SK-N-SH (cell line): ENCODE data around the gene GLCE. TPM values are rescaled to one million over a fixed set of nuclear protein-coding genes. Genes with fewer than 3 reads are reported as not detected.

Experiments used
- CTCF ChIA-PET: fragments of 300-600, 350-600 bp; formaldehyde crosslinking; extraction: SDS; loops from one replicate; lab custom pipeline; 2021; lab: Yijun Ruan, JAX
- POLR2A ChIA-PET: fragments of 350-600 bp; sonication (Branson Sonifier 250); formaldehyde crosslinking; extraction: SDS; loops from one replicate; lab custom pipeline; 2020; ENCODE audit warnings: antibody characterized with exemption, inconsistent platforms; lab: Yijun Ruan, JAX
- DNase-seq: peaks from one replicate; pipeline ENCODE4 v3.0.0; 2012
- H2AFZ ChIP-seq: fragments of 200-600 bp; sonication (generic); 2 replicates; pipeline ENCODE4 v1.8.1; 2016; ENCODE audit warnings: antibody characterized with exemption, mild to moderate bottlenecking, low read depth
- H3F3A ChIP-seq: fragments of 200-600 bp; sonication (generic); replicated peaks from 2 replicates; pipeline ENCODE3; 2016; ENCODE audit warnings: antibody characterized with exemption, mild to moderate bottlenecking; ENCODE audit not compliant: insufficient read depth
- H3K27ac ChIP-seq, 2 experiments: fragments of 200-500 bp in 1 of 2; fragments of 200-600 bp in 1 of 2; sonication (Bioruptor generic) in 1 of 2; sonication (generic), shearing (Covaris generic) in 1 of 2; 2 replicates each; pipeline versions ENCODE4 v1.5.1 to v1.6.1; 2014 to 2016; ENCODE audit warnings: low read depth in 2 of 2, inconsistent platforms in 1 of 2, low read length in 1 of 2, mild to moderate bottlenecking in 1 of 2, mixed read lengths in 1 of 2
- H3K27me3 ChIP-seq: fragments of 200-600 bp; sonication (generic), shearing (Covaris generic); 2 replicates; pipeline ENCODE4 v1.6.1; 2016; ENCODE audit warnings: mixed run types; ENCODE audit not compliant: insufficient read depth
- H3K36me3 ChIP-seq, 2 experiments: fragments of 200-500 bp in 1 of 2; fragments of 200-600 bp in 1 of 2; sonication (Bioruptor generic) in 1 of 2; sonication (generic) in 1 of 2; replicated peaks in 1 of 2; 2 replicates each; pipeline versions ENCODE3 to v1.5.1; 2014 to 2016; ENCODE audit warnings: low read length in 1 of 2, mild to moderate bottlenecking in 1 of 2; ENCODE audit not compliant: insufficient read depth in 2 of 2, control insufficient read depth in 1 of 2
- H3K4me1 ChIP-seq, 2 experiments: fragments of 200-500 bp in 1 of 2; fragments of 200-600 bp in 1 of 2; sonication (Bioruptor generic) in 1 of 2; sonication (generic), shearing (Covaris generic) in 1 of 2; 2 replicates each; pipeline versions ENCODE4 v1.5.1 to v1.6.1; 2014 to 2016; ENCODE audit warnings: low read depth in 1 of 2, low read length in 1 of 2, mixed run types in 1 of 2; ENCODE audit not compliant: insufficient read depth in 2 of 2, control insufficient read depth in 1 of 2
- H3K4me2 ChIP-seq: fragments of 200-600 bp; sonication (generic), shearing (Covaris generic); 2 replicates; pipeline ENCODE4 v1.6.1; 2017; ENCODE audit warnings: mixed run types
- H3K4me3 ChIP-seq, 2 experiments: fragments of 200-500 bp in 1 of 2; fragments of 200-600 bp in 1 of 2; sonication (Bioruptor generic) in 1 of 2; sonication (generic), shearing (Covaris generic) in 1 of 2; 2 replicates each; pipeline versions ENCODE4 v1.5.1 to v1.8.1; 2014 to 2016; ENCODE audit warnings: low read depth in 2 of 2, inconsistent platforms in 1 of 2, low read length in 1 of 2, mild to moderate bottlenecking in 1 of 2, mixed read lengths in 1 of 2, moderate library complexity in 1 of 2
- H3K79me2 ChIP-seq: fragments of 200-600 bp; sonication (generic); 2 replicates; pipeline ENCODE4 v1.8.1; 2017; ENCODE audit warnings: mild to moderate bottlenecking; ENCODE audit not compliant: insufficient read depth
- H3K9ac ChIP-seq: fragments of 200-600 bp; sonication (generic); 2 replicates; pipeline ENCODE4 v1.6.1; 2017; ENCODE audit warnings: mixed run types
- H3K9me2 ChIP-seq: fragments of 200-600 bp; sonication (generic); 2 replicates; pipeline ENCODE4 v1.6.1; 2017; ENCODE audit warnings: mixed run types
- H3K9me3 ChIP-seq: fragments of 200-600 bp; sonication (generic); 2 replicates; pipeline ENCODE4 v1.6.1; 2017; ENCODE audit warnings: mixed run types, mild to moderate bottlenecking, moderate library complexity
- H4K20me1 ChIP-seq: fragments of 200-600 bp; sonication (generic); 2 replicates; pipeline ENCODE4 v1.6.1; 2017; ENCODE audit warnings: mild to moderate bottlenecking, mixed run types; ENCODE audit not compliant: insufficient read depth
- CTCF ChIP-seq: fragments of 200-600 bp; sonication (generic); IDR thresholded peaks from 2 replicates; pipeline ENCODE4 v1.6.1; 2017; ENCODE audit warnings: antibody characterized with exemption, mild to moderate bottlenecking, moderate library complexity
- ELF1 ChIP-seq: IDR thresholded peaks from 2 replicates; pipeline ENCODE4 v1.4.0; 2012
- EP300 ChIP-seq, 2 experiments: IDR thresholded peaks; 2 replicates each; pipeline versions ENCODE4 v1.4.0 to v1.6.1; 2012; ENCODE audit warnings: borderline replicate concordance in 1 of 2, low read depth in 1 of 2, low read length in 1 of 2
- EZH2phosphoT487 ChIP-seq: fragments of 200-600 bp; sonication (generic); IDR thresholded peaks from 2 replicates; pipeline ENCODE4 v1.6.1; 2017; ENCODE audit warnings: low read depth, mixed run types, mild to moderate bottlenecking, antibody characterized with exemption, moderate library complexity, borderline replicate concordance
- FOXJ3 ChIP-seq: sonication (generic); formaldehyde crosslinking; IDR thresholded peaks from 2 replicates; pipeline ENCODE4 v1.5.1; 2020; ENCODE audit warnings: mild to moderate bottlenecking, missing genetic modification reagents
- FOXM1 ChIP-seq: IDR thresholded peaks from 2 replicates; pipeline ENCODE4 v1.4.0; 2012; ENCODE audit warnings: low read depth, mild to moderate bottlenecking
- GATA2 ChIP-seq: sonication (generic); formaldehyde crosslinking; IDR thresholded peaks from 2 replicates; pipeline ENCODE4 v1.5.0; 2020; ENCODE audit warnings: mild to moderate bottlenecking, missing genetic modification reagents
- MAX ChIP-seq: IDR thresholded peaks from 2 replicates; pipeline ENCODE4 v1.4.0; 2012; ENCODE audit warnings: low read depth
- MEF2A ChIP-seq: IDR thresholded peaks from 2 replicates; pipeline ENCODE4 v1.4.0; 2012; ENCODE audit warnings: low read depth, borderline replicate concordance
- MXI1 ChIP-seq: IDR thresholded peaks from 2 replicates; pipeline ENCODE4 v1.6.1; 2012; ENCODE audit warnings: mild to moderate bottlenecking, low read depth, low read length, improper control_type of control experiment
- NFIC ChIP-seq: IDR thresholded peaks from 2 replicates; pipeline ENCODE4 v1.4.0; 2012; ENCODE audit warnings: borderline replicate concordance
- REST ChIP-seq: IDR thresholded peaks from 2 replicates; pipeline ENCODE4 v1.6.1; 2012; ENCODE audit warnings: mild to moderate bottlenecking, low read depth, low read length, moderate library complexity
- RXRA ChIP-seq: IDR thresholded peaks from 2 replicates; pipeline ENCODE4 v1.4.0; 2012; ENCODE audit warnings: low read depth, mild to moderate bottlenecking, borderline replicate concordance
- YY1 ChIP-seq: IDR thresholded peaks from 2 replicates; pipeline ENCODE4 v1.4.0; 2012; ENCODE audit warnings: low read depth, mild to moderate bottlenecking
- ZBTB33 ChIP-seq: IDR thresholded peaks from 2 replicates; pipeline ENCODE4 v1.4.0; 2012; ENCODE audit warnings: low read depth, borderline replicate concordance
- WGBS: methylation state at CpG from one replicate; pipeline ENCODE4 v1.1.6; 2017; ENCODE audit warnings: low lambda C conversion rate; 5-methylcytosine and 5-hydroxymethylcytosine counted together
- polyA plus RNA-seq, 3 experiments: library from polyadenylated mRNA; depleted of rRNA; stranded (reverse); fragments of >200 nt; gene quantifications; 2 replicates each; pipeline ENCODE4 v1.2.3, GENCODE V29; 2012

The GLCE gene
- polyA plus RNA-seq, 1 of the 3 experiments (the other 2 are of a cell fraction): 19.5 TPM

GRCh38 chr15:69160141-69160993, at the start of gene GLCE (continued):
- TF ChIP-seq EZH2phosphoT487 (no peak), RXRA (no peak), REST (0 out of 2 replicates have a peak, but pooled peaks have one; percentile 24), GATA2 (CRISPR knock-in tag) (no peak), YY1 (no peak), NFIC (no peak), FOXM1 (no peak), ELF1 (no peak), FOXJ3 (CRISPR knock-in tag) (no peak), MEF2A (no peak; the same call in 1 of the 2 replicates)

- H3K27me3 ChIP-seq: peaks cover 50% of the 10 kb centered on the region
These were observed 46.0 kb upstream of the GLCE start for GRCh38 chr15:69114331-69114928.

More at GRCh38 chr15:69114331-69114928, 46.0 kb upstream of the GLCE start:
- ChIA-PET CTCF (interaction anchor here (0.9 kb wide), 1 partner anchor 22 kb away, joined by 3 read pairs; no protein-coding TSS in a partner anchor), POLR2A (no interaction called here)
- Histone ChIP-seq H3K36me3 (no peaks in the 10 kb centered on the region), H3K4me1 (peaks cover 0 to 22% of the 10 kb centered on the region in 2 experiments; a peak in 1 of 4 replicates), H2AFZ (no peak overlapping the region), H3K9me3 (no peaks in the 10 kb centered on the region), H3K9me2 (no peaks in the 10 kb centered on the region), H3F3A (no peaks in the 10 kb centered on the region), H3K4me3 (no peak overlapping the region), H4K20me1 (no peaks in the 10 kb centered on the region), H3K27ac (no peak overlapping the region; a peak in 1 of 4 replicates), H3K79me2 (no peaks in the 10 kb centered on the region), H3K4me2 (no peak overlapping the region)
- peak; percentile 22 for DNase-seq
- WGBS: 76% methylated on average over 11 of the region's 11 CpGs
- no peak for TF ChIP-seq MXI1
- TF ChIP-seq ZBTB33: no peak
- TF ChIP-seq YY1: no peak
- no peak for TF ChIP-seq MAX
- no peak for TF ChIP-seq GATA2 (CRISPR knock-in tag)
- TF ChIP-seq EP300 (IDR thresholded peaks at IDR 0.05; ENCODE audit: borderline replicate concordance in 1 of 2, low read depth in 1 of 2, low read length in 1 of 2): peak in 1 of 2 experiments; percentile 16; a peak in 1 of 4 replicates
- no peak for TF ChIP-seq CTCF
- TF ChIP-seq, all 33 proteins: peak for 1
- H3K9ac ChIP-seq: no peak overlapping the region
